ENCODE data around the gene NRARP. TPM values are rescaled to one million over a fixed set of nuclear protein-coding genes. Genes with fewer than 3 reads are reported as not detected.

NRARP gene
- total and polyA plus RNA-seq, 2 of the 8 experiments (the other 6 are each of a cell fraction or from before 2014, with no cell fraction given): 32.5 to 37.2 TPM

DNA sequence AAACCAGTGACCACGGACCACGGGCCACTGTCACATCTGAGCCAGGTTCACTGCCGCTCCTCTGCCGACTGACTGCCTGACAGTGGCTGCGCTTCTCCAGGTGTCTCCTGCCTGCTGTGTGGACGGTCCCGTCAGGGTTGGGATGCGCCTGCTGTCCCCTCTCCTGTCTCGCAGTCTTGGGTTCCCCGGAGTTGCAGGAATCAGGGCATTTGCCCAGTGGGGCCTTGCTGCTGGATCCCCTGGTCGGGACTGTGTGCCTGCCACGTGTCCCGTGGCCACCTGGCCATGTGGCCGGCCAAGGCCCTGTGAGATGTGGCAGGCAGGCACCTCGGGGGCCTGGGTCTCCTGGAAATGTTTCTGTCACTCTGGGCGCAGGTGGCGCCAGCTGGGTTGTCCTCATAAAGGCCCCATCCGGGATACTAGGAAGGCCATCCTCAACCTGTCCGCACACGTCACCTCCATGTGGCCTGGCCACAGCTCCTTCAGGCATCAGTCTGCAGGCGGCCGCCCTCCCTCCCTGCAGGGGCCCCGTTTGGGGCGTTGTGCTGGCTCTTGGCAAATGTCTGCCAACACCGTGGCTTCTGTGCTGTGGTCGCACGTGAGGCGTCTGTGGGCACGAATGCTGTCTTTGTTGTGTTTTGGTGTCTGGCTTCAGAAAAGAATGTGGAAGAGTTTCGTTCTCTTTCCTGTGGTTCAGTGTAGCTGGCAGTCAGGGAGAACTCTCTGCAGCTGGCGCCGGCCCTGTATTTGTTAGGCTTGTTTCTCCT lies 31.0 kb downstream of the NRARP start (continued):
- TF ChIP-seq, protein P1, sequence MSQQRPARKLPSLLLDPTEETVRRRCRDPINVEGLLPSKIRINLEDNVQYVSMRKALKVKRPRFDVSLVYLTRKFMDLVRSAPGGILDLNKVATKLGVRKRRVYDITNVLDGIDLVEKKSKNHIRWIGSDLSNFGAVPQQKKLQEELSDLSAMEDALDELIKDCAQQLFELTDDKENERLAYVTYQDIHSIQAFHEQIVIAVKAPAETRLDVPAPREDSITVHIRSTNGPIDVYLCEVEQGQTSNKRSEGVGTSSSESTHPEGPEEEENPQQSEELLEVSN (IDR thresholded peaks at IDR 0.05): no peak
- TF ChIP-seq CBX5 (IDR thresholded peaks at IDR 0.05; ENCODE audit: low read depth, low read length) (no peak), CTBP2 (IDR thresholded peaks at IDR 0.05; ENCODE audit: borderline replicate concordance, insufficient read depth, insufficient read length, low read length) (no peak)
